Adrenal gland (tissue), 5 donors: ENCODE data around the gene MICB.

Experiments used
- POLR2A ChIP-seq, 2 donors: fragments of 450-650 bp; IDR thresholded peaks; one replicate each; pipeline ENCODE4 v1.6.1; 2017; ENCODE audit warnings: antibody characterized with exemption in 2 of 2, mild to moderate bottlenecking in 2 of 2, moderate library complexity in 1 of 2
- TF ChIP-seq, protein P1 (sequence below), 6 experiments: fragments of 450-650 bp in 4 of 6; fragments of 200-600 bp in 2 of 6; sonication (generic) in 1 of 6; IDR thresholded peaks; 1 replicate in 5 of 6; 2 replicates in 1 of 6; pipeline versions ENCODE4 v1.5.1 to v1.8.0; 2016 to 2021; ENCODE audit warnings: antibody characterized with exemption in 6 of 6, mild to moderate bottlenecking in 2 of 6, moderate library complexity in 1 of 6
- donor health status: DM: no; HTN: no; CAD: no.

DNA sequence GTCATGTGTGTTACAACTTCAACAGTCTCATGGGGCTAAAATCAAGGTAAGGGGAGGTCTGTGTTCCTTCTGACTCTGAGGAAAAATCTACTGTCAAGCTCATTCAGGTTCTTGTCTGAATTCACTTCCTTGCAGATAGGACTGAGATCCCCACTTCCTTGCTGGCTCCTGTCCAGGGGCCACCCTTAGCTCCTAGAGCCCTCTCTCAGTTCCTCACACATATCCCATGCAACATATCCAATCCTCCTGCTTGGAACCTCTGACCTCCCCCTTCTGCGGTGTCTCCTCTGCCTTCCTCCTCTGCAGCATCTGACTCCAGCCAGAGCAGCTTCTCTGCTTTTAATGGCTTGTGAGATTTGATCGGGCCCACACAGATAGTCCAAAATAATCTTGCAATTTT is 27.1 kb upstream of the MICB start:
- TF ChIP-seq, protein P1, sequence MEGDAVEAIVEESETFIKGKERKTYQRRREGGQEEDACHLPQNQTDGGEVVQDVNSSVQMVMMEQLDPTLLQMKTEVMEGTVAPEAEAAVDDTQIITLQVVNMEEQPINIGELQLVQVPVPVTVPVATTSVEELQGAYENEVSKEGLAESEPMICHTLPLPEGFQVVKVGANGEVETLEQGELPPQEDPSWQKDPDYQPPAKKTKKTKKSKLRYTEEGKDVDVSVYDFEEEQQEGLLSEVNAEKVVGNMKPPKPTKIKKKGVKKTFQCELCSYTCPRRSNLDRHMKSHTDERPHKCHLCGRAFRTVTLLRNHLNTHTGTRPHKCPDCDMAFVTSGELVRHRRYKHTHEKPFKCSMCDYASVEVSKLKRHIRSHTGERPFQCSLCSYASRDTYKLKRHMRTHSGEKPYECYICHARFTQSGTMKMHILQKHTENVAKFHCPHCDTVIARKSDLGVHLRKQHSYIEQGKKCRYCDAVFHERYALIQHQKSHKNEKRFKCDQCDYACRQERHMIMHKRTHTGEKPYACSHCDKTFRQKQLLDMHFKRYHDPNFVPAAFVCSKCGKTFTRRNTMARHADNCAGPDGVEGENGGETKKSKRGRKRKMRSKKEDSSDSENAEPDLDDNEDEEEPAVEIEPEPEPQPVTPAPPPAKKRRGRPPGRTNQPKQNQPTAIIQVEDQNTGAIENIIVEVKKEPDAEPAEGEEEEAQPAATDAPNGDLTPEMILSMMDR (IDR thresholded peaks at IDR 0.05), result no peak
- no peak for TF ChIP-seq POLR2A (IDR thresholded peaks at IDR 0.05)
